SU-DHL-6 (cell line): ENCODE data around the gene COL13A1.

Experiments
- H2AFZ ChIP-seq: fragments of 200-600 bp; sonication (generic); 2 replicates; pipeline ENCODE4 v1.6.1; 2014; ENCODE audit warnings: low read depth, mild to moderate bottlenecking, moderate library complexity, mixed read lengths, antibody characterized with exemption, low read length; ENCODE audit not compliant: severe bottlenecking
- H3F3A ChIP-seq: fragments of 200-600 bp; shearing (Covaris generic); 2 replicates; pipeline ENCODE4 v1.6.0; 2016; ENCODE audit warnings: antibody characterized with exemption, mild to moderate bottlenecking; ENCODE audit not compliant: insufficient read depth
- H3K27ac ChIP-seq: fragments of 200-600 bp; sonication (generic); 2 replicates; pipeline ENCODE4 v1.5.1; 2016; ENCODE audit warnings: low read depth, mild to moderate bottlenecking, low read length, moderate library complexity, mixed read lengths
- H3K27me3 ChIP-seq: fragments of 200-600 bp; sonication (generic), shearing (Covaris generic); 2 replicates; pipeline ENCODE4 v1.6.0; 2014; ENCODE audit warnings: mild to moderate bottlenecking, low read length
- H3K36me3 ChIP-seq: fragments of 200-600 bp; sonication (generic); 2 replicates; pipeline ENCODE4 v1.6.1; 2014; ENCODE audit warnings: mild to moderate bottlenecking, low read length, mixed read lengths
- H3K4me2 ChIP-seq: fragments of 300-600, 200-600 bp; shearing (Covaris generic), sonication (generic); 2 replicates; pipeline ENCODE4 v1.6.0; 2014; ENCODE audit warnings: low read length, low read depth, mild to moderate bottlenecking; ENCODE audit not compliant: poor library complexity, severe bottlenecking
- H3K4me3 ChIP-seq: fragments of 200-600 bp; sonication (generic); 2 replicates; pipeline ENCODE4 v1.5.1; 2014; ENCODE audit warnings: antibody characterized with exemption, low read length, mild to moderate bottlenecking, mixed read lengths; ENCODE audit not compliant: insufficient read depth, poor library complexity, severe bottlenecking
- H3K79me2 ChIP-seq: fragments of 200-600 bp; sonication (generic); 2 replicates; pipeline ENCODE4 v1.6.1; 2014; ENCODE audit warnings: mild to moderate bottlenecking, low read length, moderate library complexity; ENCODE audit not compliant: insufficient read depth
- H3K9ac ChIP-seq: fragments of 200-600 bp; sonication (generic); 2 replicates; pipeline ENCODE4 v1.7.0; 2014; ENCODE audit warnings: mild to moderate bottlenecking, low read length
- H3K9me2 ChIP-seq: fragments of 200-600 bp; sonication (generic); replicated peaks from 2 replicates; pipeline ENCODE4 v1.6.1; 2014; ENCODE audit warnings: low read length; ENCODE audit not compliant: insufficient read depth
- H3K9me3 ChIP-seq: fragments of 200-600 bp; sonication (generic); 2 replicates; pipeline ENCODE4 v1.6.1; 2014; ENCODE audit warnings: low read length, mixed read lengths; ENCODE audit not compliant: insufficient read depth
- H4K20me1 ChIP-seq: fragments of 200-600 bp; sonication (generic); 2 replicates; pipeline ENCODE4 v1.6.1; 2014; ENCODE audit warnings: low read depth, mild to moderate bottlenecking, antibody characterized with exemption, low read length, moderate library complexity, mixed read lengths
- EZH2phosphoT487 ChIP-seq: fragments of 200-600 bp; sonication (generic), shearing (Covaris generic); conservative IDR thresholded peaks from 2 replicates; pipeline ENCODE4 v1.6.1; 2018; ENCODE audit warnings: mild to moderate bottlenecking, antibody characterized with exemption, low read length, moderate library complexity, mixed read lengths
- TF ChIP-seq, protein P1 (sequence below): fragments of 200-600 bp; sonication (generic); IDR thresholded peaks from one replicate; pipeline ENCODE4 v1.5.1; 2017; ENCODE audit warnings: antibody characterized with exemption, mild to moderate bottlenecking, low read length, moderate library complexity; ENCODE audit not compliant: insufficient read depth, poor library complexity, severe bottlenecking

Gene COL13A1

GRCh38 chr10:69965919-69966662, 164.4 kb downstream of the COL13A1 start:
- TF ChIP-seq, protein P1, sequence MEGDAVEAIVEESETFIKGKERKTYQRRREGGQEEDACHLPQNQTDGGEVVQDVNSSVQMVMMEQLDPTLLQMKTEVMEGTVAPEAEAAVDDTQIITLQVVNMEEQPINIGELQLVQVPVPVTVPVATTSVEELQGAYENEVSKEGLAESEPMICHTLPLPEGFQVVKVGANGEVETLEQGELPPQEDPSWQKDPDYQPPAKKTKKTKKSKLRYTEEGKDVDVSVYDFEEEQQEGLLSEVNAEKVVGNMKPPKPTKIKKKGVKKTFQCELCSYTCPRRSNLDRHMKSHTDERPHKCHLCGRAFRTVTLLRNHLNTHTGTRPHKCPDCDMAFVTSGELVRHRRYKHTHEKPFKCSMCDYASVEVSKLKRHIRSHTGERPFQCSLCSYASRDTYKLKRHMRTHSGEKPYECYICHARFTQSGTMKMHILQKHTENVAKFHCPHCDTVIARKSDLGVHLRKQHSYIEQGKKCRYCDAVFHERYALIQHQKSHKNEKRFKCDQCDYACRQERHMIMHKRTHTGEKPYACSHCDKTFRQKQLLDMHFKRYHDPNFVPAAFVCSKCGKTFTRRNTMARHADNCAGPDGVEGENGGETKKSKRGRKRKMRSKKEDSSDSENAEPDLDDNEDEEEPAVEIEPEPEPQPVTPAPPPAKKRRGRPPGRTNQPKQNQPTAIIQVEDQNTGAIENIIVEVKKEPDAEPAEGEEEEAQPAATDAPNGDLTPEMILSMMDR = no peak
- no peak for TF ChIP-seq EZH2phosphoT487
- H3K27me3 ChIP-seq = no peaks in the 10 kb centered on the region
- no peaks in the 10 kb centered on the region for H3K9me3 ChIP-seq
- no peaks in the 10 kb centered on the region for H3K9me2 ChIP-seq
- H3K79me2 ChIP-seq = no peaks in the 10 kb centered on the region
- H3F3A ChIP-seq = no peaks in the 10 kb centered on the region
- no peaks in the 10 kb centered on the region for H3K36me3 ChIP-seq
- no peak overlapping the region for H3K4me3 ChIP-seq
- no peak overlapping the region for H2AFZ ChIP-seq
- H4K20me1 ChIP-seq = no peaks in the 10 kb centered on the region
- H3K27ac ChIP-seq = no peak overlapping the region
- H3K4me2 ChIP-seq = no peak overlapping the region
- no peak overlapping the region for H3K9ac ChIP-seq

- H3K36me3 ChIP-seq = no peaks in the 10 kb centered on the region
- H2AFZ ChIP-seq = no peak overlapping the region
- H3K79me2 ChIP-seq = no peaks in the 10 kb centered on the region
- H3K4me3 ChIP-seq = no peak overlapping the region
- H3K9me2 ChIP-seq = no peaks in the 10 kb centered on the region
- no peak for TF ChIP-seq EZH2phosphoT487
- TF ChIP-seq, protein P1 = no peak
- H4K20me1 ChIP-seq = no peaks in the 10 kb centered on the region
- H3F3A ChIP-seq = no peaks in the 10 kb centered on the region
- H3K9ac ChIP-seq = no peak overlapping the region
- no peaks in the 10 kb centered on the region for H3K27me3 ChIP-seq
- no peak overlapping the region for H3K27ac ChIP-seq
- no peak overlapping the region for H3K4me2 ChIP-seq
- H3K9me3 ChIP-seq = no peaks in the 10 kb centered on the region
Observed at GRCh38 chr10:69968830-69969229, 167.1 kb downstream of the COL13A1 start.

- no peak overlapping the region for H2AFZ ChIP-seq
- no peaks in the 10 kb centered on the region for H3F3A ChIP-seq
- H3K9me2 ChIP-seq = no peaks in the 10 kb centered on the region
- H3K27me3 ChIP-seq = no peaks in the 10 kb centered on the region
- TF ChIP-seq, protein P1 = no peak
- TF ChIP-seq EZH2phosphoT487 = no peak
- H3K36me3 ChIP-seq = no peaks in the 10 kb centered on the region
- H3K9ac ChIP-seq = no peak overlapping the region
- H4K20me1 ChIP-seq = no peaks in the 10 kb centered on the region
- H3K27ac ChIP-seq = no peak overlapping the region
- H3K79me2 ChIP-seq = no peaks in the 10 kb centered on the region
- no peak overlapping the region for H3K4me3 ChIP-seq
- H3K4me2 ChIP-seq = no peak overlapping the region
- no peaks in the 10 kb centered on the region for H3K9me3 ChIP-seq
Observed at GRCh38 chr10:69969977-69970376, 168.3 kb downstream of the COL13A1 start.
